HG02970 (cell line): Measurements from ENCODE around the gene PRSS38.

Experiments
- ATAC-seq: cut with Tn5 transposase; IDR thresholded peaks from one replicate; pipeline ENCODE4 v1.9.1; 2021; ENCODE audit warnings: mild to moderate bottlenecking, moderate library complexity, moderate number of reproducible peaks; ENCODE audit not compliant: unreplicated experiment, low FRiP score

Gene PRSS38

GRCh38 chr1:227778401-227778947 is 37.0 kb upstream of the PRSS38 start:
- no peak for ATAC-seq

GRCh38 chr1:227779021-227779441 is 36.4 kb upstream of the PRSS38 start:
- ATAC-seq = no peak

GRCh38 chr1:227779685-227780084 is 35.8 kb upstream of the PRSS38 start:
- no peak for ATAC-seq

- ATAC-seq = no peak
These were observed 35.1 kb upstream of the PRSS38 start for GRCh38 chr1:227780101-227781044.

GRCh38 chr1:227781314-227781930 is 34.1 kb upstream of the PRSS38 start:
- ATAC-seq = no peak

GRCh38 chr1:227782226-227782625 is 33.2 kb upstream of the PRSS38 start:
- no peak for ATAC-seq

GRCh38 chr1:227785094-227785804 is 30.2 kb upstream of the PRSS38 start:
- ATAC-seq = no peak

GRCh38 chr1:227785805-227786671 is 29.4 kb upstream of the PRSS38 start:
- no peak for ATAC-seq

GRCh38 chr1:227786673-227787512 is 28.6 kb upstream of the PRSS38 start:
- no peak for ATAC-seq

GRCh38 chr1:227787513-227788270 is 27.8 kb upstream of the PRSS38 start:
- ATAC-seq = peak; percentile 87

- peak; percentile 57 for ATAC-seq
These were observed 27.0 kb upstream of the PRSS38 start for GRCh38 chr1:227788271-227789083.

GRCh38 chr1:227789084-227790033 is 26.1 kb upstream of the PRSS38 start:
- no peak for ATAC-seq

GRCh38 chr1:227790034-227790400 is 25.5 kb upstream of the PRSS38 start:
- ATAC-seq = no peak

GRCh38 chr1:227790868-227791267 is 24.6 kb upstream of the PRSS38 start:
- ATAC-seq = no peak

GRCh38 chr1:227791425-227792143 is 23.9 kb upstream of the PRSS38 start:
- no peak for ATAC-seq
